H9 (cell line): ENCODE measurements around the gene MICAL3. TPM values are rescaled to one million over a fixed set of nuclear protein-coding genes. Genes with fewer than 3 reads are reported as not detected.

Experiments
- DNase-seq: peaks from one replicate; pipeline ENCODE4 v3.0.0-alpha.2; 2017
- H2AFZ ChIP-seq: one replicate; pipeline ENCODE4 v1.6.1; 2013; ENCODE audit warnings: mild to moderate bottlenecking, low read length, control low read depth, moderate library complexity
- H2AK5ac ChIP-seq: 2 replicates; pipeline ENCODE4 v1.6.1; 2013; ENCODE audit warnings: low read length, control low read depth, mixed read lengths; ENCODE audit not compliant: insufficient read length
- H2BK120ac ChIP-seq: one replicate; pipeline ENCODE4 v1.6.1; 2013; ENCODE audit warnings: low read depth, mild to moderate bottlenecking, low read length, control low read depth, inconsistent platforms; ENCODE audit not compliant: poor library complexity, severe bottlenecking
- H2BK12ac ChIP-seq: 2 replicates; pipeline ENCODE4 v1.6.1; 2013; ENCODE audit warnings: low read length, control low read depth, mixed read lengths, low read depth; ENCODE audit not compliant: insufficient read length
- H2BK15ac ChIP-seq: 2 replicates; pipeline ENCODE4 v1.6.1; 2013; ENCODE audit warnings: low read depth, low read length, control low read depth
- H2BK20ac ChIP-seq: one replicate; pipeline ENCODE4 v1.6.1; 2013; ENCODE audit warnings: low read depth, mild to moderate bottlenecking, low read length, control low read depth, inconsistent platforms; ENCODE audit not compliant: poor library complexity, severe bottlenecking
- H2BK5ac ChIP-seq: 2 replicates; pipeline ENCODE4 v1.6.1; 2013; ENCODE audit warnings: low read length, control low read depth, mixed read lengths; ENCODE audit not compliant: insufficient read length
- H3K14ac ChIP-seq: 2 replicates; pipeline ENCODE4 v1.6.1; 2013; ENCODE audit warnings: low read length, control low read depth; ENCODE audit not compliant: insufficient read depth
- H3K18ac ChIP-seq: 2 replicates; pipeline ENCODE4 v1.6.1; 2013; ENCODE audit warnings: low read depth, mild to moderate bottlenecking, mixed read lengths, low read length, control low read depth; ENCODE audit not compliant: insufficient read length
- H3K23ac ChIP-seq: 2 replicates; pipeline ENCODE4 v1.6.1; 2013; ENCODE audit warnings: low read length, control low read depth, mixed read lengths, low read depth; ENCODE audit not compliant: insufficient read length
- H3K23me2 ChIP-seq: 2 replicates; pipeline ENCODE4 v1.6.1; 2013; ENCODE audit warnings: low read depth, mild to moderate bottlenecking, mixed read lengths, low read length, control low read depth; ENCODE audit not compliant: insufficient read length, poor library complexity, severe bottlenecking
- H3K27ac ChIP-seq: 2 replicates; pipeline ENCODE4 v1.5.1; 2013; ENCODE audit warnings: low read length, control low read depth, mixed read lengths, low read depth; ENCODE audit not compliant: insufficient read length
- H3K27me3 ChIP-seq: 2 replicates; pipeline ENCODE4 v1.6.1; 2013; ENCODE audit warnings: low read length, control low read depth, inconsistent platforms; ENCODE audit not compliant: insufficient read depth
- H3K4ac ChIP-seq: 2 replicates; pipeline ENCODE4 v1.6.1; 2013; ENCODE audit warnings: low read depth, mild to moderate bottlenecking, control low read depth, inconsistent platforms, low read length, moderate library complexity
- H3K4me1 ChIP-seq: 2 replicates; pipeline ENCODE4 v1.6.1; 2013; ENCODE audit warnings: low read length, control low read depth, inconsistent platforms; ENCODE audit not compliant: insufficient read depth
- H3K4me2 ChIP-seq: 2 replicates; pipeline ENCODE4 v1.6.1; 2013; ENCODE audit warnings: low read length, control low read depth, mixed read lengths; ENCODE audit not compliant: insufficient read length, insufficient read depth
- H3K56ac ChIP-seq: 2 replicates; pipeline ENCODE4 v1.6.1; 2013; ENCODE audit warnings: low read depth, mild to moderate bottlenecking, mixed read lengths, low read length, control low read depth; ENCODE audit not compliant: insufficient read length
- H3K79me1 ChIP-seq: 2 replicates; pipeline ENCODE4 v1.6.1; 2013; ENCODE audit warnings: low read depth, mild to moderate bottlenecking, moderate library complexity, low read length, control low read depth, inconsistent platforms; ENCODE audit not compliant: insufficient read depth, poor library complexity, severe bottlenecking
- H3K79me2 ChIP-seq: 2 replicates; pipeline ENCODE4 v1.6.1; 2013; ENCODE audit warnings: low read length, control low read depth, inconsistent platforms; ENCODE audit not compliant: insufficient read depth
- H3K9ac ChIP-seq: 2 replicates; pipeline ENCODE4 v1.6.1; 2013; ENCODE audit warnings: low read length, control low read depth, mixed read lengths; ENCODE audit not compliant: insufficient read length; ENCODE audit errors: extremely low read depth
- H3K9me3 ChIP-seq: one replicate; pipeline ENCODE4 v1.6.1; 2013; ENCODE audit warnings: low read depth, low read length, inconsistent platforms; ENCODE audit not compliant: control insufficient read depth
- H3T11ph ChIP-seq: one replicate; pipeline ENCODE4 v1.6.1; 2013; ENCODE audit warnings: mild to moderate bottlenecking, low read length, control low read depth, inconsistent platforms
- H4K20me1 ChIP-seq: one replicate; pipeline ENCODE4 v1.6.1; 2013; ENCODE audit not compliant: control insufficient read depth, insufficient read length, insufficient read depth
- H4K5ac ChIP-seq: 2 replicates; pipeline ENCODE4 v1.6.1; 2013; ENCODE audit warnings: low read depth, mild to moderate bottlenecking, mixed read lengths, low read length, control low read depth; ENCODE audit not compliant: insufficient read length
- H4K8ac ChIP-seq: replicated peaks from 2 replicates; pipeline ENCODE4 v1.6.1; 2013; ENCODE audit warnings: low read length, control low read depth, mixed read lengths, low read depth; ENCODE audit not compliant: insufficient read length
- H4K91ac ChIP-seq: 2 replicates; pipeline ENCODE4 v1.6.1; 2013; ENCODE audit warnings: low read depth, mild to moderate bottlenecking, moderate library complexity, mixed read lengths, low read length, control low read depth; ENCODE audit not compliant: insufficient read length
- H3K27ac Mint-ChIP-seq, 3 experiments: 2 replicates in 2 of 3; 3 replicates in 1 of 3; pipeline ENCODE4 v1.8.0; 2020 to 2021; ENCODE audit warnings: mixed read lengths in 3 of 3, mild to moderate bottlenecking in 1 of 3, moderate library complexity in 1 of 3
- H3K27me3 Mint-ChIP-seq: 2 replicates; pipeline ENCODE4 v1.8.0; 2021; ENCODE audit warnings: low read depth, mild to moderate bottlenecking, moderate library complexity, mixed read lengths
- H3K36me3 Mint-ChIP-seq, 3 experiments: 2 replicates in 2 of 3; 3 replicates in 1 of 3; pipeline ENCODE4 v1.8.0; 2020 to 2021; ENCODE audit warnings: low read depth in 3 of 3, mixed read lengths in 3 of 3; ENCODE audit not compliant: insufficient read depth in 1 of 3
- H3K4me1 Mint-ChIP-seq, 2 experiments: 2 replicates each; pipeline ENCODE4 v1.8.0; 2020; ENCODE audit warnings: mixed read lengths in 2 of 2
- H3K4me3 Mint-ChIP-seq, 2 experiments: 2 replicates in 1 of 2; 3 replicates in 1 of 2; pipeline ENCODE4 v1.8.0; 2020 to 2021; ENCODE audit warnings: mild to moderate bottlenecking in 2 of 2, mixed read lengths in 2 of 2, moderate library complexity in 1 of 2
- H3K9me3 Mint-ChIP-seq, 2 experiments: 2 replicates in 1 of 2; 3 replicates in 1 of 2; pipeline ENCODE4 v1.8.0; 2020; ENCODE audit warnings: mild to moderate bottlenecking in 2 of 2, mixed read lengths in 2 of 2, moderate library complexity in 1 of 2
- WGBS: extraction: QIAGEN DNeasy Blood & Tissue Kit; methylation state at CpG from one replicate; pipeline ENCODE4 v1.1.7; 2013; ENCODE audit warnings: missing lambda C conversion rate, low lambda C conversion rate, mixed read lengths; ENCODE audit not compliant: insufficient read length; ENCODE audit errors: extremely low coverage; 5-methylcytosine and 5-hydroxymethylcytosine counted together
- total RNA-seq: library from RNA; stranded (reverse); gene quantifications from 2 replicates; pipeline ENCODE4 v1.2.1, GENCODE V29; 2021
- TF ChIP-seq, protein P1 (sequence below): fragments of 200-600 bp; sonication (generic); conservative IDR thresholded peaks from 3 replicates; pipeline ENCODE4 v1.8.0; 2021; ENCODE audit warnings: antibody characterized with exemption, mild to moderate bottlenecking

Gene MICAL3
- total RNA-seq, 1 experiment from 2014 or later: 50.2 TPM

DNA sequence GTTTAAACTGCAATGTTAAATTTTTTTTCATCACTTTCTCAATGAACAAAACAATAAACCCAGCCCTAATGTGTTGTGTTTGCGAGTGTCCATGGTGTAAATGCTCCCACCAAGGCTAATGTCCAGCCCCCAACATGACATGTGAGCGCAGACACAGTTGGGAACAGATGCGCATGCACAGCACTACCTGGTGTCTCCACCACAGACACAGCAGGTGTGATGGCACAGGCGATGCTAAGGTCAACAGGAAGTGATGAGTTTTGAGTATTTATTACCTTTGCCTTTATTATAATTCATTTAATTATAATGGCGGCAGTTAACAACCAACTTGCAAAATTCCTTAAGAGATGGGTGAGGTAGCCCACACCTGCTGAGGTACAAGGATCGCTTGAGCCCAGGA lies 42.9 kb downstream of the MICAL3 start:
- Histone ChIP-seq H3K9me3 (no peaks in the 10 kb centered on the region), H3K9ac (no peak overlapping the region), H3K27ac (no peak overlapping the region), H3K18ac (no peak overlapping the region), H4K8ac (no peak overlapping the region), H3T11ph (no peak overlapping the region), H3K4me2 (no peak overlapping the region), H3K23ac (no peak overlapping the region), H2AFZ (no peak overlapping the region), H2BK15ac (no peak overlapping the region), H2BK120ac (no peak overlapping the region), H2AK5ac (no peak overlapping the region), H4K91ac (no peak overlapping the region), H3K79me1 (peaks cover 5% of the 10 kb centered on the region), H3K14ac (no peak overlapping the region), H2BK20ac (no peak overlapping the region), H4K20me1 (no peaks in the 10 kb centered on the region), H3K27me3 (no peaks in the 10 kb centered on the region), H3K79me2 (peaks cover 5% of the 10 kb centered on the region; the same call in 1 of the 2 replicates), H3K4me1 (peaks cover 2% of the 10 kb centered on the region; the same call in 1 of the 2 replicates), H4K5ac (no peak overlapping the region), H3K23me2 (no peaks in the 10 kb centered on the region), H2BK12ac (no peak overlapping the region), H3K56ac (no peak overlapping the region), H2BK5ac (no peak overlapping the region), H3K4ac (no peak overlapping the region)
- Mint-ChIP-seq H3K9me3 (peaks cover 3 to 6% of the 10 kb centered on the region in 2 experiments; a peak in 3 of 5 replicates), H3K4me1 (peaks cover 39 to 58% of the 10 kb centered on the region in 2 experiments), H3K27me3 (no peaks in the 10 kb centered on the region; the same call in 1 of the 2 replicates), H3K36me3 (peaks cover 0 to 3% (median 0%) of the 10 kb centered on the region in 3 experiments; a peak in 2 of 7 replicates), H3K4me3 (no peak overlapping the region), H3K27ac (peak overlapping the region in 1 of 3 experiments; percentile 42; a peak in 1 of 7 replicates)
- WGBS: no CpG with 5 or more reads among the region's 6 CpGs
- TF ChIP-seq, protein P1, sequence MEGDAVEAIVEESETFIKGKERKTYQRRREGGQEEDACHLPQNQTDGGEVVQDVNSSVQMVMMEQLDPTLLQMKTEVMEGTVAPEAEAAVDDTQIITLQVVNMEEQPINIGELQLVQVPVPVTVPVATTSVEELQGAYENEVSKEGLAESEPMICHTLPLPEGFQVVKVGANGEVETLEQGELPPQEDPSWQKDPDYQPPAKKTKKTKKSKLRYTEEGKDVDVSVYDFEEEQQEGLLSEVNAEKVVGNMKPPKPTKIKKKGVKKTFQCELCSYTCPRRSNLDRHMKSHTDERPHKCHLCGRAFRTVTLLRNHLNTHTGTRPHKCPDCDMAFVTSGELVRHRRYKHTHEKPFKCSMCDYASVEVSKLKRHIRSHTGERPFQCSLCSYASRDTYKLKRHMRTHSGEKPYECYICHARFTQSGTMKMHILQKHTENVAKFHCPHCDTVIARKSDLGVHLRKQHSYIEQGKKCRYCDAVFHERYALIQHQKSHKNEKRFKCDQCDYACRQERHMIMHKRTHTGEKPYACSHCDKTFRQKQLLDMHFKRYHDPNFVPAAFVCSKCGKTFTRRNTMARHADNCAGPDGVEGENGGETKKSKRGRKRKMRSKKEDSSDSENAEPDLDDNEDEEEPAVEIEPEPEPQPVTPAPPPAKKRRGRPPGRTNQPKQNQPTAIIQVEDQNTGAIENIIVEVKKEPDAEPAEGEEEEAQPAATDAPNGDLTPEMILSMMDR: no peak
- DNase-seq: no peak
